ENCODE results near the gene ZYG11B. TPM values are rescaled to one million over a fixed set of nuclear protein-coding genes. Genes with fewer than 3 reads are reported as not detected.
"Not testable (repeated sequence)": the region's sequence is repeated elsewhere in the genome, so short reads cannot be mapped to it uniquely, and the experiment has no call there.

Gene ZYG11B
- total RNA-seq, 1 donor from 2014 or later, result 12.7 TPM

GRCh38 chr1:52848423-52848822, 122.2 kb downstream of the ZYG11B start:
- H3K4me3 Mint-ChIP-seq (ENCODE audit: low read depth), result no peak overlapping the region
- H3K36me3 Mint-ChIP-seq (ENCODE audit: low read depth), result no peaks in the 10 kb centered on the region
- H3K4me1 Mint-ChIP-seq (ENCODE audit: low read depth), result no peaks in the 10 kb centered on the region
- H3K27ac Mint-ChIP-seq, result no peak overlapping the region
- intact Hi-C loops (cut with micrococcal nuclease), result loop anchor here (10.0 kb wide), 1 partner anchor 76 kb away; the partner anchor contains the start of genes ECHDC2 and SCP2
- peaks cover 17% of the 10 kb centered on the region for H3K27me3 Mint-ChIP-seq (ENCODE audit: low read depth)
- DNase-seq (ENCODE audit: low spot score), result no peak
- no peaks in the 10 kb centered on the region for H3K9me3 Mint-ChIP-seq

DNA sequence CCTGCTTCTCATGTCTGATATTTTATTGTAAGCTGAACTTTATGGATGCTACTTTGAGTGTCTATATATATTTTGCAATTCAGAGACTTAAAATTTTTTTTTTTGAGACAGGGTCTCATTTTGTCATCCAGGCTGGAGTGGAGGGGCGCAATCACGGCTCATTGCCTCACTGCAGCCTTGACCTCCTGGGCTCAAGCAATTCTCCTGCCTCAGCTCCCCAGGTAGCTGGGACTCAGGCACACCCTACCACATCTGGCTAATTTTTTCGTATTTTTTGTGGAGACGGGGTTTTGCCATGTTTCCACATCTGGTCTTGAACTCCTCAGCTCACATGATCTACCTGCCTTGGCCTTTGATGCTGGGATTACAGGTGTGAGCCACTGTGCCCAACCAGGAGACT, 124.7 kb downstream of the ZYG11B start:
- Mint-ChIP-seq H3K4me1 (ENCODE audit: low read depth) (no peaks in the 10 kb centered on the region), H3K27me3 (ENCODE audit: low read depth) (peaks cover 3% of the 10 kb centered on the region), H3K9me3 (no peaks in the 10 kb centered on the region), H3K36me3 (ENCODE audit: low read depth) (no peaks in the 10 kb centered on the region), H3K27ac (no peak overlapping the region), H3K4me3 (ENCODE audit: low read depth) (no peak overlapping the region)
- intact Hi-C loops (cut with micrococcal nuclease), result no loop called here
- DNase-seq (ENCODE audit: low spot score), result no peak

- Mint-ChIP-seq H3K27me3 (ENCODE audit: low read depth) (peaks cover 1% of the 10 kb centered on the region), H3K4me3 (ENCODE audit: low read depth) (no peak overlapping the region), H3K9me3 (no peaks in the 10 kb centered on the region), H3K27ac (no peak overlapping the region), H3K36me3 (ENCODE audit: low read depth) (no peaks in the 10 kb centered on the region), H3K4me1 (ENCODE audit: low read depth) (no peaks in the 10 kb centered on the region)
- no peak for DNase-seq (ENCODE audit: low spot score)
- intact Hi-C loops (cut with micrococcal nuclease), result no loop called here
Measured at GRCh38 chr1:52852854-52853253, 126.6 kb downstream of the ZYG11B start.

- Mint-ChIP-seq H3K9me3 (no peaks in the 10 kb centered on the region), H3K36me3 (ENCODE audit: low read depth) (no peaks in the 10 kb centered on the region), H3K4me3 (ENCODE audit: low read depth) (no peak overlapping the region), H3K27me3 (ENCODE audit: low read depth) (no peaks in the 10 kb centered on the region), H3K27ac (no peak overlapping the region), H3K4me1 (ENCODE audit: low read depth) (no peaks in the 10 kb centered on the region)
- DNase-seq (ENCODE audit: low spot score), result no peak
- intact Hi-C loops (cut with micrococcal nuclease), result no loop called here
Measured at GRCh38 chr1:52855584-52855983, 129.3 kb downstream of the ZYG11B start.

DNA sequence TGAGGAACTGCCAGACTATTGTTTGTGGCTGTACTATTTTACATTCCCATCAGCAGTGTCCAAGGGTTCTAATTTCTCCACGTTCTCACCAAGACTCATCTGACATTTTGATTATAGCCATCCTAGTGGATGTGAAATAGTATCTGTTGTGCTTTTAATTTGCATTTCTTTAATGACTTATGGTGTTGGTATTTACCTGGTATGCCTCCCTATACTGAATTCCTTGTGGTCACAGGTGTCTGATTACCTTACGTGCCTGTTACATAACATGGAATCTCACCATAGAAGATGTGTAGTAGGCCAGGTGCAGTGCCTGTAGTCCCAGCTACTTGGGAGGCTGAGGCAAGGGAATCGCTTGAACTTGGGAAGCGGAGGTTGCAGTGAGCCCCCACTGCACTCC, 129.8 kb downstream of the ZYG11B start:
- Mint-ChIP-seq H3K27ac (no peak overlapping the region), H3K9me3 (no peaks in the 10 kb centered on the region), H3K27me3 (ENCODE audit: low read depth) (no peaks in the 10 kb centered on the region), H3K36me3 (ENCODE audit: low read depth) (no peaks in the 10 kb centered on the region), H3K4me1 (ENCODE audit: low read depth) (no peaks in the 10 kb centered on the region), H3K4me3 (ENCODE audit: low read depth) (no peak overlapping the region)
- intact Hi-C loops (cut with micrococcal nuclease), result no loop called here
- no peak for DNase-seq (ENCODE audit: low spot score)

DNA sequence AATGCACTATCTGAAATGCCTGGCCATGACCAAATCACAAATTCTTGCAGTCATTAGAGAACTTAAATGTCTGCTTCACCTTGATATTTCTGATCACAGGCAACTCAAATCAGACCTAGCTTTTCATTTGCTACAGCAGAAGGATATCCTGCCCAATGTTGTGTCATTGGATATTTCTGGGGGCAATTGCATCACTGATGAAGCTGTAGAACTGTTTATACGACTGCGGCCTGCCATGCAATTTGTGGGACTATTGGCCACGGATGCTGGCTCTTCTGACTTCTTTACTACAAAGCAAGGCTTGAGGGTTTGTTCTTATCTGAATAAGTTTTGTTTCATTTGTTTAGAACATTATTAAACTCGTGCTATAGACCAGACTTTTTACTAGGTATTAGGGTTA, 131.2 kb downstream of the ZYG11B start:
- no peak for DNase-seq (ENCODE audit: low spot score)
- Mint-ChIP-seq H3K4me3 (ENCODE audit: low read depth) (no peak overlapping the region), H3K27me3 (ENCODE audit: low read depth) (no peaks in the 10 kb centered on the region), H3K4me1 (ENCODE audit: low read depth) (no peaks in the 10 kb centered on the region), H3K36me3 (ENCODE audit: low read depth) (no peaks in the 10 kb centered on the region), H3K27ac (no peak overlapping the region), H3K9me3 (no peaks in the 10 kb centered on the region)
- intact Hi-C loops (cut with micrococcal nuclease), result no loop called here

GRCh38 chr1:52862666-52863458, 136.6 kb downstream of the ZYG11B start:
- DNase-seq (ENCODE audit: low spot score), result no peak
- Mint-ChIP-seq H3K36me3 (ENCODE audit: low read depth) (no peaks in the 10 kb centered on the region), H3K9me3 (no peaks in the 10 kb centered on the region), H3K4me1 (ENCODE audit: low read depth) (peaks cover 3% of the 10 kb centered on the region), H3K27me3 (ENCODE audit: low read depth) (peaks cover 3% of the 10 kb centered on the region), H3K27ac (no peak overlapping the region), H3K4me3 (ENCODE audit: low read depth) (no peak overlapping the region)
- intact Hi-C loops (cut with micrococcal nuclease), result no loop called here

DNA sequence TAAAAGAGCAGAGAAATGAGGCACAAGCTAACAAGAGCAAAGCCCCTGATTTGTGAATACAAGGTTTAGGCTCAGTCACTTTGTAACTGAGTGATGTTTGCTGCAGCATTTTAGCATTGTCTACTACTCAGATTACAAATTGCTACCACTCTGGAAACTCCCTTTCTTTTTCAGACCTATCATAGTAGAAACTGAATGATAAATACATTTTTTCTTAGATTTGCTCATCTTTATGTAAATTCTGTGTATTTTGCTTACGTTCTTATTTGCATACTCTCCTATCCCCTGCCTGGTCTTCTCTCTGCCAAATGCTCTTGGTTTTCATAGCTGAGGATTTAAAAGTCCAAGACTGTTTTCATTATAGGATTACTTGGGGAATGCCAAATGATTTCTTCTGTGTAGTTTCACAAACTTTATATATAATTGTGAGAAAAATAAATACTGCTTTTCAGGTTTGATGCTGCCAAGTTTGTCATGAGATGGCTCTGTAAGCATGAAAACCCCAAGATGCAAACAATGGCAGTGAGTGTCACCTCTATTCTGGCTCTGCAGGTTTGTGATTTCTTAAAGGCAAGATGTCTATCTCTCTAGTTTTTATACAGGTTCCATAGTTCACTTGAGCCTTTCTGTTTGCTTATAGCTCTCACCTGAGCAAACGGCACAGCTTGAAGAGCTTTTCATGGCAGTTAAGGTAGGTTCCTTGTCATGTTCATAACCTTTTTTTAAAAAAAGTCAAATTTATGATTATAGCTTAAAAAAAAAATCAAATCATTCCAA, 141.0 kb downstream of the ZYG11B start:
- DNase-seq (ENCODE audit: low spot score), result no peak
- Mint-ChIP-seq H3K27ac (no peak overlapping the region), H3K4me3 (ENCODE audit: low read depth) (no peak overlapping the region), H3K27me3 (ENCODE audit: low read depth) (peaks cover 3% of the 10 kb centered on the region), H3K9me3 (no peaks in the 10 kb centered on the region), H3K36me3 (ENCODE audit: low read depth) (no peaks in the 10 kb centered on the region), H3K4me1 (ENCODE audit: low read depth) (peaks cover 3% of the 10 kb centered on the region)
- intact Hi-C loops (cut with micrococcal nuclease), result no loop called here

- DNase-seq (ENCODE audit: low spot score); H3K4me3 Mint-ChIP-seq (ENCODE audit: low read depth); intact Hi-C loops (cut with micrococcal nuclease); H3K4me1 Mint-ChIP-seq (ENCODE audit: low read depth); H3K27ac Mint-ChIP-seq; H3K36me3 Mint-ChIP-seq (ENCODE audit: low read depth); H3K9me3 Mint-ChIP-seq; H3K27me3 Mint-ChIP-seq (ENCODE audit: low read depth): not testable (repeated sequence)
Measured at GRCh38 chr1:52869727-52870126, 143.5 kb downstream of the ZYG11B start.

- Mint-ChIP-seq H3K27me3 (ENCODE audit: low read depth) (no peaks in the 10 kb centered on the region), H3K4me1 (ENCODE audit: low read depth) (no peaks in the 10 kb centered on the region), H3K4me3 (ENCODE audit: low read depth) (no peak overlapping the region), H3K27ac (no peak overlapping the region), H3K36me3 (ENCODE audit: low read depth) (no peaks in the 10 kb centered on the region), H3K9me3 (no peaks in the 10 kb centered on the region)
- intact Hi-C loops (cut with micrococcal nuclease), result no loop called here
- DNase-seq (ENCODE audit: low spot score), result no peak
Measured at GRCh38 chr1:52876843-52877242, 150.6 kb downstream of the ZYG11B start.

Other genes with a start within 250 kb of the ZYG11B start
- gene TUT4, start 173.4 kb upstream of the ZYG11B start, total RNA-seq, result 61.6 and 63.1 TPM in 2 replicates
- gene GPX7, start 124.1 kb upstream of the ZYG11B start, total RNA-seq, result 29.9 and 31.1 TPM in 2 replicates
- gene SHISAL2A, start 93.3 kb upstream of the ZYG11B start, total RNA-seq, result 1.9 and 2.5 TPM in 2 replicates
- 31.5 and 34.2 TPM in 2 replicates for gene COA7, start 28.1 kb upstream of the ZYG11B start, total RNA-seq
- 0.30 and 0.37 TPM in 2 replicates for gene ZYG11A, start 116.3 kb downstream of the ZYG11B start, total RNA-seq
- 52.3 and 61.6 TPM in 2 replicates for gene ECHDC2, start 195.3 kb downstream of the ZYG11B start, total RNA-seq
- gene SCP2, start 200.8 kb downstream of the ZYG11B start, total RNA-seq, result 58.8 and 66.1 TPM in 2 replicates

Data from activated T-helper 2 cell treated with anti-CD3 and anti-CD28 coated beads, Interferon-gamma antibody, Interleukin-2, Interleukin-4, amounts not matched to agents 10 μg/mL and 5 μg/mL and 100 μg/mL, durations not matched to agents 14 hours and 24 hours and 36 hours (primary cell).